KOPT-K1 (cell line): ENCODE results near the gene SLC32A1.

Source experiments
- H3K27ac ChIP-seq: fragments of 200-600 bp; sonication (generic); 2 replicates; pipeline ENCODE4 v1.5.1; 2016; ENCODE audit warnings: antibody characterized with exemption, mild to moderate bottlenecking, low read depth, low read length; ENCODE audit not compliant: poor library complexity, severe bottlenecking
- H3K36me3 ChIP-seq: fragments of 200-600 bp; sonication (generic); 2 replicates; pipeline ENCODE4 v1.5.1; 2017; ENCODE audit warnings: antibody characterized with exemption, mild to moderate bottlenecking, low read length, moderate library complexity; ENCODE audit not compliant: insufficient read depth
- H3K9me3 ChIP-seq: fragments of 200-600 bp; sonication (generic); 2 replicates; pipeline ENCODE4 v1.5.1; 2017; ENCODE audit warnings: antibody characterized with exemption, low read length, mild to moderate bottlenecking; ENCODE audit not compliant: insufficient read depth, poor library complexity, severe bottlenecking

The SLC32A1 gene, protein sequence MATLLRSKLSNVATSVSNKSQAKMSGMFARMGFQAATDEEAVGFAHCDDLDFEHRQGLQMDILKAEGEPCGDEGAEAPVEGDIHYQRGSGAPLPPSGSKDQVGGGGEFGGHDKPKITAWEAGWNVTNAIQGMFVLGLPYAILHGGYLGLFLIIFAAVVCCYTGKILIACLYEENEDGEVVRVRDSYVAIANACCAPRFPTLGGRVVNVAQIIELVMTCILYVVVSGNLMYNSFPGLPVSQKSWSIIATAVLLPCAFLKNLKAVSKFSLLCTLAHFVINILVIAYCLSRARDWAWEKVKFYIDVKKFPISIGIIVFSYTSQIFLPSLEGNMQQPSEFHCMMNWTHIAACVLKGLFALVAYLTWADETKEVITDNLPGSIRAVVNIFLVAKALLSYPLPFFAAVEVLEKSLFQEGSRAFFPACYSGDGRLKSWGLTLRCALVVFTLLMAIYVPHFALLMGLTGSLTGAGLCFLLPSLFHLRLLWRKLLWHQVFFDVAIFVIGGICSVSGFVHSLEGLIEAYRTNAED

DNA sequence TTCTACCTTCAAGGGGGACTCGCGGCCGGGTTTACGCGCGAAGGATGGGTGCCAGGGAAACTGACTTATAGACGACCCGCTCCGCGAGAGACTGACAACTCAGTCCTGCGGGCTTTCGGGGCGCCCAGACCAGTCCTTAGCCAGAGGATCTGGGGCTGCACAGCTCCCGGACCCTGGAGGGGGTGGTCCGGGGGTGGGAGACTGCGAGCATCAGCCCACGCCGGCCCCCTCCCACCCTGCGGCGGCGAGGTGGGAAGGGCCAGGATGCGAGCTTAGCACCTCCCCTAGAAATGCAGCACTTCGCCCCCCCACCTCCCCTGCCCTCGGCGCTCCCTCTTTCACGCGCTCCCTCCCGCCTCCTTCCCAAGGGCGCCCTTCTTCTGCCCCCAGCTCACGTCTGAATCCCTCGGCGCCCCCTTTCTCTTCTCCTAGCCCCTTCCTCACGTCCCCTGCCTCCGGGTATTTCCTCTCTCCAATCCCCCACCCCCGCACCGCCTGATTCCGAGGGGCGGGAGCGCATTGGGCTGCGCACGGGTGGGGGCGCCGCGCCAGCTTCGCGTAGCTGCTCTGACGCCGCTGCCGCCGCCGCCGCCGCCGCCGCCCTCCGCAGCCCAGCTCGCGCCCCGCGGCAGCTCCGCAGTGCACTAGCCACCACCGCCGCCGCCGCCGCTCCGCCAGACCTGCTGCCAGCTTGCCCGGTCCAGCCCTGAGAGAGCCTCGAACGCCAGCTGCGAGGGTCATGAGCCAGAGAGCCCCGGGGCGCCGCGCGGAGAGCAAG is at the start of gene SLC32A1:
Gene SLC32A1 (plus strand): TSS at position 639 of the 778 bp plus-strand sequence. CDS start 239 bp downstream, outside the sequence.
- no peak within 1 kb of the TSS for H3K27ac ChIP-seq
- no peaks in the 10 kb centered on the region for H3K9me3 ChIP-seq
- no peaks in the 10 kb centered on the region for H3K36me3 ChIP-seq

DNA sequence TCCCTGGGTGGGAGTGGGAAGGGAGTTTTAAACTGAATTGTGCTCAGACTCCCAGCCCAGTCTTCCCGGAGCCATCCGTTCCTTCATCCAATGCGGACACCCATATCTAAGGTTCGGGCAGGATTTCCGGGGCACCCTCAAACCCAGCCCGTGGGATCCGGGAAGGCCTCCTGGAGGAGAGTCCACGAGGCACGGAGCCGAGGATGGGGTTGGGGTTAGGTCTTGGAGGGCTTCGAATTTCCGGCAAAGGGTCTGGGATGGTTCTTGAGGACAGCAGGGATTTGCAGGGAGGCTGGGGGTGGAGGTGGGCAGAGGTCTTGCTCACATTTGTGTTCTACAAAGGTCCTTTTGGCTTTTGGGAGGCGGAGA is 49.5 kb upstream of the SLC32A1 start:
- Histone ChIP-seq H3K9me3 (peaks cover 4% of the 10 kb centered on the region), H3K36me3 (no peaks in the 10 kb centered on the region), H3K27ac (no peak overlapping the region)

DNA sequence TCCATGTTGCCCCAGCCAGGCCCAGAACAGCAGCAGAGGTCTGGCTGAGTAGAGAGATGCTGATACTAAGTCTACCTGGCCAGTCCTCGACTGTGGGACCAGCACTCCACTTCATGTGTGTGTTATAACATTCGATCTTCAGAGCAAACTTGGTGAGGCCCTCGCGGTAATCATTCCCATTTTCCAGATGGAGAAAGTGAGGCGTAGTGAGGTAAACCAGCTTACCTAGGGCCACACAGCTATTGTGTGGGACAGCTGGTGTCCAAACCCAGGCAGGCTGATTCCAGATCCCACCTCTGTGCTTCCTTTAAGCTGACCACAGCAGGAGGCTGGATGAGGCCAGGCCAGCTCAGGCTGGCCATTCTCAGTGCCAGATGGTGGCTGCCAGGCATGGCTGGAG is 47.7 kb upstream of the SLC32A1 start:
- Histone ChIP-seq H3K27ac (no peak overlapping the region), H3K36me3 (no peaks in the 10 kb centered on the region)

DNA sequence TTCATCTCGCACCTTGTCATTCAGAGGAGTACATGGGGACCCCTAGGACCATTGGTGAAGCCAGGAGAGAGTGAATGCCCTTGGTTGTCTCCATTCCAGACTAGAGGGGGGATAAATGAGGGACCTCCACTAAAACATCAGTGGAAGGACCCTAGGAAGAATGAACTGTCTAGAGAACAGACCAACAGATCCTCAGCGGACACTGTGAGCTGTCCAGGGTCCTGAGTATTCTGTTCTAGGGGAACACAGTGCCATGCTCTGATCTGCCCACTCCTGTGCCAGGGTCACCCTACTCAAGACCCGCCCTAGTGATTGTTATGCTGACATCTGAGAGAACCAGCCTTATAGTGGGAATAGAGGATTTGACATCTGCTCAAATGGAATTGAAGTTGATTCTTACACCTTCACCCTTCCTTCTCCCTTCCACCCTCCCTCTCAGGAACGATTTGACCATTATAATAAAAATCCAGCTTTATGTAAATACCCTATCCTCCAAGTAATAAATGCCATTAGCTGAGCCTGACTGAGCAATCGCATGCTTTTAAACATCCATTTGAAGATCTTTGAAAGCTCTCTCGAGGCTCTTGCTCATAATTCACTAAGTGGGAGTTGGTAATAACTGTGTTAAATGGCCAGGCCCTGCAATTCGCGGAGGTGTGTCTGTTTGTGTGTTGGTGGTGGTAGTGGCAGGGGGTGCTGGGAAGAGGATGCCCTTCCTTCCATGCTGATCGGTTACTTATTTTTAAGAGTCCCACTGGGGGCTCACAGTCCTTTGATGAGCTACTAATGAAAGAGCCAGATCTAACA is 43.6 kb upstream of the SLC32A1 start:
- H3K9me3 ChIP-seq, result no peaks in the 10 kb centered on the region
- H3K36me3 ChIP-seq, result no peaks in the 10 kb centered on the region
- H3K27ac ChIP-seq, result no peak overlapping the region

More for the DNA sequence above, 47.7 kb upstream of the SLC32A1 start:
- peaks cover 4% of the 10 kb centered on the region for H3K9me3 ChIP-seq

DNA sequence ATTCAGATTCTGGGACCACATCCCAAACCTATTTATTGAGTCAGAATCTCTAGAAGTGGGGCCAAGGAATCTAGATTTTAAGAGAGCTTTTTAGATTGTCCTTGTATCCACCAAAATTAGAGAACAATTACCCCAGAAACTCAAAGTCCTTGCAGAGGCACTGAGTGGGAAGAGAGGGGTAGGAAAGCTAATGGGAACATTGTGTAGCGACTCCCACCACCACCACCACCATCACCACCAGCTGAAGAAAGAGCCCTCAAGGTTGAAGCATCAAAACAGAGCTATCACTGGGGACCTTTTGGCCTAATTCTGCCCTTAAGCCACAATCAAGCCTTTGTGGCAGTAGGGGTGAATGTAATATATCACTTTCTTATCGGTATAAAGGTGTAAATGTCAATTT is 39.0 kb upstream of the SLC32A1 start:
- no peaks in the 10 kb centered on the region for H3K36me3 ChIP-seq

DNA sequence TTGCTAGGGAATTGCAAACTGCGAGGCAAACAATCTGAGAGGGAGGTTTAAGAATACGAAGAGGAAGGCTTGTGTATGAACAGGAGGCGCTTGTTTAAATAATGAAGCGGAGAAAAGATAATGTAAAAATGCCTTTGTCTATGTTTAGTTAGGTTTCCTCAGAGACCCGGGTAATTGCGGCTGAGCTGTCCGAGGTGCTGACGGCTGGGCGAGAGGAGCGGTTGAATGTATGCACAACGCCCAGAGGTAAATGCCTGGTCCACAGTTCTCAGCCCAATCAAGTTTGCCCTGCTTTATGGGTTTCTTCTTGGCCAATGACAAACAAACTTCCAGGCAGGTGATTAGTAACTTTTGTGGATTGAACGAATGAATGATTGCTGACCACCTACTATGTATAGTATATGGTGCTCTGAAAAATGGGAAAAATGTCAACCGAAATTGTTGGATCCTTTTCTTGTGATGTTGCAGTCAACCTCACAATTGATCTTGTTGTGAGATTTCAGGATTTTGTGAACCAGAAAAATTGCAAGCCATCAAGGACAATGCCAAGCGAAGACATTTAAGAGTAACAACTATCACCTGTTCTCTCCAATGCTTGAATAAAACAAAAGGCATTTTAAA is 38.3 kb upstream of the SLC32A1 start:
- no peaks in the 10 kb centered on the region for H3K36me3 ChIP-seq
- H3K9me3 ChIP-seq, result no peaks in the 10 kb centered on the region
- H3K27ac ChIP-seq, result no peak overlapping the region

More for the DNA sequence above, 39.0 kb upstream of the SLC32A1 start:
- Histone ChIP-seq H3K27ac (no peak overlapping the region), H3K9me3 (no peaks in the 10 kb centered on the region)

DNA sequence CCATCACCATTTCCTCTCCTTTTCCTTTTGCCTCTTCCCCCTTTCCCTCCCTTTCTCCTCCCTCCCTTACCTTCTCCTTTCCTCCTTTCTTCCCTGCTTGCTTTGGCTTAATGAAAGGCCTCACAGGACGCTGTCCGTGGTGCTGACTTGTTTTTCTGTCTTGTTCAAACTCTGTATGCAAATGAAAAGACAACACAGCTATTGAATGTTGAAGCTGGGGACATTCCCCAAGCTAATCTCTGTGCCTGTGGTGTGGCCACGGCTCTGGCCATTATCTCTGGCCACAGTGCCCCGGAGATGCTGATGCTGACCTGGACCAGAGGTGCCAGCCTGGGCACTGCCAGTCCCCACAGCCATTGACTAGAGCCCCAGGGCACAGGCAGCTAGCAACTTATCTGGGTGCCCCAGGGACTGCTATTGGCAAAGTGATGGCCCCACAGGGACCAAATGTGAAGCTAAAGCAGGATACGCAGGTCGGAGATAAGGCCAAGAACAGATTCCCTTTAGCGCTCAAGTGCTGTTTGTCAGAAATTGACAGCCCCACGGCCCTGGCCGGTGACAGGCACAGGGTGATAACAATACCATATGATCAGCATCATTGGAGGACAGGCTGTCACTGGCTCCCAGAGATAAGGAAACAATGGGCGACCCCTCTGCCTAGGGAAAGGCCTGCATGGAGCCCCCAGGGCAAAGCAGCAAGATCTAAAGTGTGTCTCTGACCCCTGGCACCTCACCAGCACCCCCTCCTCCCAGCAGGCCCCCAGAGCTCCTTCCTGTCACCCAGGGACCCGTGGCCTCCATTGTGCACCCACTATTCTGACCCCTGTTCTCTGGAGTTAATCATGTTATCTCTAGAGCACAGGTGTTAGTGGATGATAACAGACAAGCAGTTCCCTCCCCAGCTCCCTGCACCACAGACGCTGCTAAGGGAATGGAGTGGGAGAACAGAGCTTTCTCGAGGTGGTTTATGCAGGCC is 31.6 kb upstream of the SLC32A1 start:
- Histone ChIP-seq H3K27ac (no peak overlapping the region), H3K36me3 (no peaks in the 10 kb centered on the region), H3K9me3 (no peaks in the 10 kb centered on the region)

DNA sequence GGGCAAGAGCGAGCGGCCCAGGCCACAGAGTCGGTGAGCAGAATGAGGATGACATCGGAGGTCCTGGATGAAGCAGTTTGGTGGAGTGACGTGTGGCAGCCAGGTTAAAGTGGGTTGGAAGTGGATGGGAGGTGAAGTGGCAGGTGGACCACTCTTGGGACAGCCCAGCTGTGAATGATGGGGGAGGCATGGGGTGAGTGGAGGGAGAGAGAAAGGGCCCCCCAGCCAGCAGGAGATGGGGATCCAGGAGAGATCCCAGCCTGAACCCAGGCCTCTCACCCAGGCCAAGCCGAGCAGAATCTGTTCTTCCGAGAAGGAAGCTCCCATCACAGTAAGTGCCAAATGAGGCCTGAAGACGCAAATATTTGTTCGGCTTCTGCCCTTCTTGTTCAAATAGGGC is 27.0 kb upstream of the SLC32A1 start:
- H3K27ac ChIP-seq, result no peak overlapping the region
- H3K9me3 ChIP-seq, result no peaks in the 10 kb centered on the region
- H3K36me3 ChIP-seq, result no peaks in the 10 kb centered on the region

DNA sequence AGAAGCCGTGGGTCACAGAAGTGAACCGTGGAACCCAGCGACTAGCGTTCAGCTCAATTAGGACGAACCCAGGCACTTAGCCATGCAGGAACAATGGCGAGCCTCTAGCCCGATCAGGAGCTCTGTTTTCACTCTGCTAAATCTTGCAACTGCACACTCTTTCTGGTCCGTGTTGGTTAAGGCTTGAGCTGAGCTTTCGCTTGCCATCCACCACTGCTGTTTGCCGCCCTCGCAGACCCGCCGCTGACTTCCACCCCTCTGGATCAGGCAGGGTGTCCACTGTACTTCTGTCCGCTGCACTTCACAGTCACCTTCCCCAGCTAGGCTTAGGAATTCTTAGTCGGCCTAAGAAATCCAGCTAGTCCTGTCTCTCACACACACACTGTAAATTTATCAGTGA is 25.7 kb upstream of the SLC32A1 start:
- Histone ChIP-seq H3K9me3 (no peaks in the 10 kb centered on the region), H3K36me3 (no peaks in the 10 kb centered on the region), H3K27ac (no peak overlapping the region)

DNA sequence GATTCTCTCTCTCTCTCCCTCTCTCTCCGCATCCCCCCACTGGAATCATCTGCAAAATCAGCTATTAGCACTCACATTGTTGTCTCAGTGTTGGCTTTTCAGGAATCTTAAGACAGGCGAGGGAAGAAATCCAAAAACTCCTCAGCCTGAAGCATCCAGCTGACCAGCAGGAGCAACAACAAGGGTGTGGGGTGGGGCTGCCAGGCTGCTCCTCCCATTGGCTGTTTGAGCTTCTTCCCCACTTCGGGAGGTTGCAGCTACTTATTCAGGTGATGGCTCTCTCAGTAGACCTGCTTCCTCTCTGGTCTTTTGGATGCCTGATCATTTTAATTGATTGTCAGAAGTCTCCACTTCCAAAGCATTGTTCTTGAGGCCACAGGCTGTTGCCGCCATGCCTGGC is 24.1 kb upstream of the SLC32A1 start:
- Histone ChIP-seq H3K36me3 (no peaks in the 10 kb centered on the region), H3K27ac (no peak overlapping the region), H3K9me3 (no peaks in the 10 kb centered on the region)

DNA sequence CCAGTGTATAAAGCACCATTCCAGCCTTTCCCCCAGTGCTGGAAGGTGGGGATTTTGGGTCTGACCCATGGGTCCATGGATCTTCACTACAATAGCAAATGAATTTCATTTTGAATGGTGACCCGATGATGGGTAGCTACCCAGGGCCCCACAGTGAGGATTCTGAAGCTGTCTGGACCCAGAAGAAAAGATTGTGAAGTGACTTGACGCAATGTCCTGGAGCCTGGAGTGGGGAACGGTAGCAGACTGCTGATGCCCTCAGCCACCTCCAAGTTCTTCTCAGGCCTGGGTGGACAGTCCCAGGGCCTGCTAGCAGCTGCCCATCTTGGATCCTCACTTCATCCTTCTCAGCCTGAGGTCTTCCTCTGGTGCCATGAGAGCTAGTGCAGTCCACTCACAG is 23.4 kb upstream of the SLC32A1 start:
- Histone ChIP-seq H3K9me3 (no peaks in the 10 kb centered on the region), H3K36me3 (no peaks in the 10 kb centered on the region), H3K27ac (no peak overlapping the region)

DNA sequence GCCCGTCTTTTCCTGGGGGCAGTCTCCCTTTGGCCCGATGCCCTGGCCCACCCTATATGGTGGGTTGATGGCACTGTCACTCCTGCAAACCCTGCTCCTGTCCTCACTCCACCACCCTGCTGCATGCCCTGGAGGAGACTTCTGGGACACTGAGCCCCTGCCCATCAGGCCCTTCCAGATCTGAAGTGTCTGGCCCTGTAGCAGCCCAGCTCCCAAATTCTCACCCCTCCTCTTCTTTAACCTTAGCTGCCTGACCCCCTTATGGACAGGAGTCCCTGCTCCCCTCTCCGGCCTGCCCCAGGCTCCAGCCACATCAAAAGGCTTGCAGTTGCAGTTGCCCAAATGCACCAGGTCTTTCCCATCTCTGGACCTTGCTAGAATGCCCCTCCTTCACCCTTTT is 20.8 kb upstream of the SLC32A1 start:
- H3K27ac ChIP-seq, result no peak overlapping the region
- H3K36me3 ChIP-seq, result no peaks in the 10 kb centered on the region
- H3K9me3 ChIP-seq, result no peaks in the 10 kb centered on the region

DNA sequence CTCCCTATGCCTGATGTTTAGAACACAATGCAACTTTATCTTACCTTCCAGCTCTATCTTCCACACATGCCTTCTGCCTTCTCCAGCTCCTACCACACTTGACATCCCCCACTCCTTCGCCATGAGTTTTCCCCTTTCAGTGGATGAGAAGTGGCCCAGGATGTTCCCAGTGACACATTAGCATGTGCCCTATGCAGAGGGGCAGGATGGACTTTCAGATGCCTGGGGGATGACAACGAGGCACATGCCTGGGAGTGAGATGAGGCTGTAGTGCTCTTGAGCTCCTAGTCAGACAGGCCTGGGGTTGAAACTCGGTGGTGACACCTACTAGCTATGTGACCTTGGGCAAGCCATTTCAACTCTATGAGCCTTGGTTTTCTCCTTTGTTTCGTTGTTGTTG is 20.1 kb upstream of the SLC32A1 start:
- Histone ChIP-seq H3K9me3 (no peaks in the 10 kb centered on the region), H3K36me3 (no peaks in the 10 kb centered on the region), H3K27ac (no peak overlapping the region)

DNA sequence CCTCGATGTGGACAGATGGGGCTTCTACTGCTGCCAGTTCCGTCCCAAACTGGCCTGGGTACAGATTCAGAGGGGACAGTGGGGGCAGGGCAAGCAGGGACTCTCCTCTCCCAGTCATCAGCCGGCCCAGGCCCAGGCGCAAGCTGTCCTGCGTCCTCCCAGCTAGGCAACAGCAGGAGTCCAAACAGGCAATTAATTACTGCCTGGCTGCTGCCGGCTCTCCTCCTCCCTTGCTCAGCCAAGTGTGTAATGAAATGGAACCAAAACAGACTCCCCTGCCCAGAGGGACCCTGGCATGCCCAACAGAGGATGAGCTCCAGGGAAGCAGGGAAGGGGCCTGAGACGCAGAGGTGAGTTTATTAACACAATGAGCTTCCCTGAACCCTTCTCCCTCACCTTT is 17.8 kb upstream of the SLC32A1 start:
- no peak overlapping the region for H3K27ac ChIP-seq

More for the DNA sequence above, 17.8 kb upstream of the SLC32A1 start:
- H3K9me3 ChIP-seq, result no peaks in the 10 kb centered on the region
- H3K36me3 ChIP-seq, result no peaks in the 10 kb centered on the region
